ENCODE measurements around the gene LAMP2.

LAMP2 gene

DNA sequence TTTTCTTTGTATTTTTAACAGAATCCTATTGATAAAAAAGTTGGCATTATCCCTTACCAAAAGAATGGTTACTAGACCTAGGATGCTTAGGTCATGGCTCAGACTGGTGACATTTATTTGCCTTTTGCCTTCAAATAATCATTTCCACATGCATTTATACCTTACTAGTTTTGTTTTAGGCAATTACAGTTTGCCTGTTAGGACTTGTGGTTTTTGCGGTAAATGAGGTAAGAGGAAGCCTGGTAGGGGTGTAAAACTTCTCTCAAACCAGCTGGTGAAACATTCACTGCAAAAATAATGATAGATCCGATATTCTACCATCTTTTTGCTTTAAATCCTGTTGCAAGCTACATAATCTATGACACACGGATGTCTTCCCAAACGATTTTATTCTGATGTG, 12.1 kb downstream of the LAMP2 start:
- DNase-seq (ENCODE audit: low spot score): no peak

DNA sequence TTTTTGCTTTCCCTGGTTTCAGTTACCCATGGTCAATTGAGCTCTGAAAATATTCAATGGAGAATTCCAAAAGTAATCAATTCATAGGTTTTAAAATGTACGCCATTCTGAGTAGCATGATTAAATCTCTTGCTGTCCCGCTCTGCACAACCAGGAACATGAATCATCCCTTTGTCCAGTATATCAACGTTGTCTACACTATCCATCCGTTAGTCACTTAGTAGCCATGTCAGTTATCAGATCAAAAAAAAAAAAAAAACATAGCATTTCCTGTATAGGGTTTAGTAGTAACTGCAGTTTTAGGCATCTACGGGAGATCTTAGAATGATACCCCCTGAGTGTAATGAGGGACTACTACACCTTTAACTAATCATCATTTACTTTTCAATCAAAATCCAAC, 15.1 kb downstream of the LAMP2 start:
- no peak for DNase-seq (ENCODE audit: low spot score)

DNA sequence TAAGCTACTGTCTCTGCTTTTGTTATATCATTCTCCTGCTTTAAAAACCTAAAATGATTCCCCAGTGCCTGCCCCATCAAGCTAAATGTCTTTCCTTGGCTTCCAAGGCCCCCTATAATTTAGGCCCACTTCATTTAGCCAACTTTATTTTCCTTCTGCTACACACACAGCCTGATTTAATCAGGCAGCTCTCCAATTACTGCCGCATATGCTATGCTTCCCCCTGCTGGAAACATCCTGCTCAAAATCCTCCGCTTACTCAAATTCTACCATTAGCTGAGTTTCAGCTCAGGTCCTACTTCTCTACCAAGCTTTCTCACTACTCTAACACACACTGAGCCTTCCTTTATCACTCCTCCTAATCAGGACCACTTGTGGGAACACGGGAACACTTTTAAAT, 17.0 kb downstream of the LAMP2 start:
- peak; percentile 51 for DNase-seq (ENCODE audit: low spot score)

DNA sequence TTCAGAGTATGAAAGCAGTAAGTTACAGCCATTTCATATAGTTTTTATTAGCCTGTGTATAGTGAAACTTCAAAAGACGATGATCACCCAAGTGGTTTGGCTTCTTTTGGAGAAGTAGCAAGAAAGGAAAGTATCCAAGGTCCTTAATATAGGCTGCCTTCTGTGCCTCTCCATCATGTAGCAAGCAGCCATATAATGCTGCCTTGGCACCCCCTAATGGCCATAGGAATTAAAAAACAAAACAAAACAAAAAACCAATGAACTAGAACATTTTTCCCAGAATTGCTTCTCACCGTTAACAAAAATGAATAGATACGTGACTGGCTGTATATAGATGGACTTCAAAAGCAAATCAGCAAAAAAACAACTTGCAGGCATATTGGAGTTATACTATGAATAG, 18.9 kb downstream of the LAMP2 start:
- DNase-seq (ENCODE audit: low spot score): peak; percentile 36

DNA sequence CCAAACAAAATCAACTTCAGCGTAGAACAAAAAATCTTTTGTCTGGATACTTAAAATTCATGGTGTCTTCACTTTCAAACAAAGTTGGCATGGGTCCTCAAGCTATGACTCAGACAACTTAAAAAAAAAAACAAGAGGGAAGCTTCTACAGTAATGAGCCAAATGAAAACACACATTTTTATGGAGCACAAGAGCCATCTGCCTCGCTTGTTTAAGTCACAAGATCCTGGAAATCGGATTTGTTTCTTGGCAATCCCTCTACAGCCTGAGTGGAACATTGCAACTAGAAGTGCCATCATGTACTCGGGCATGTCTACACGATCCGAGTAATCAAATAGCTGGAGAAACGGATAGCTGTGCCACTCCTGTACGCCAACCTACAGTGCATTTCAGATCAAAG, 22.6 kb downstream of the LAMP2 start:
- peak; percentile 42 for DNase-seq (ENCODE audit: low spot score)

DNA sequence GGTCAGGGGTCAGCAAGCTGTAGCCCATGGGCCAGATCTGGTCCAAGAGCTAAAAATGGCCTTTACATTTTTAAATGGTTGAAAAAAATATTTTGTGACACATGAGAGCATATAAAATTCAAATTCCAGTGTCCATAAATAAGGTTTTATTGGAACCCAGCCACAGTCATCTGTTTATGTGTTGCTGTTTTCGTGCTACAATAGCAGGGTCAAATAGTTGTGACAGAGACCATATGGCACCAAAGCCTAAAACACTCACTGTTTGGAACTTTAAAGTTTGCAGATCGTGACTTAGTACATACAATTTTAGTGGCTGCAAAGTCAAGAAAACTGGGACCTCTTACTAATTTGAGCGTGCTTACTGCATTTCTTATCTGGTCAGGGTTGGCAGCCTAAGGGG, 29.2 kb downstream of the LAMP2 start:
- DNase-seq (ENCODE audit: low spot score): no peak

DNA sequence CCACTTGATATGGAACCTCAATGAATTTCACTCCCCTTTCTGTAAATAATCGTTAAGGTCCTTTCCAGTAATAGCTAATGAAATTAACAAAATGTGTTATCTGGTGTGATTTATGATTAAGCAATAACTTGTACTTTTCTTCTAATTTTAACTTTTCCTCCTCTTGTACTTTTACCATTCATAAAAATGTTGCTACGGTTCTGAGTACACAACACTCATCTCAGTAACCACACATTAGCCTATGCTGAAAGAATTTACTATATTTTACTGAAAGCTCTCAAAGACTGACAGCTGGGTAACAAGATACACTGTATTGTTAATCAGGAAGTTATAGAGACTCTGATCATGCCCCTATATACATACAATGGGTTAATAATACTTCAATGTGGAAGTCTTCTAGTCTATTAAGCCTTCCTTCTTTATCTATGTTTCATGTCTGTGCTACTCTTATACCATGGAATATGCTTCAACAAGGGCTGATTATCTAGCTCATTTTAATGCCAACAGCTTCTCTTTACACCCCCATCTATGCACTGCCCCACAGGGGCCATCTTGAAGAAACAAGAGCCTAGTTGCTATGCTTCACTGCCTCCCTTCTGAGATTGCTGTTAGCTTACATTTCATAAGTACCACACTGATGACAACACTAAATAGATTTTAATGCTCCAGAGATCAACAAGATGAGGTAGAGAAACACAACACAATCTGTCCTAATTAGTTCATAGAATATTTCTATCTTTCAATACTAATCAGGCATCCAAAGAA, 39.1 kb downstream of the LAMP2 start:
- no peak for DNase-seq (ENCODE audit: low spot score)

DNA sequence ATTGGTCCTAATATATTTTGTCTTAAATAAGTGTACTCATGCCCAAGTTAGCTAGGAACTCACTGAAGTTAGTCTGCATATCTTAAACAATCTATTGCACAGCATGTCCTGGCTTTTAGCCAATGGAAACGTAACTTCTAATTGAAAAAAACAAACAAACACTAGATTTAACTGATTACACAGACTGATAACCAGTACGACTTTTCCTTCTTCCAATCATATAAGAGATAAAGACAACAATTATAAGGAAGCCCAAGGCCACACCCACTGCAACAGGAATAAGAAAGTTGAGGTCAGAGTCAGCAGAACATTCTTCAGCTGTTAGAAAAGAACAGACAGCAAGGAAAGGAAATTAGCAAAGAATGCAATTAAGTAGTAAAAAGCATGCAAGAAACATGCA, 40.8 kb downstream of the LAMP2 start:
- no peak for DNase-seq (ENCODE audit: low spot score)

DNA sequence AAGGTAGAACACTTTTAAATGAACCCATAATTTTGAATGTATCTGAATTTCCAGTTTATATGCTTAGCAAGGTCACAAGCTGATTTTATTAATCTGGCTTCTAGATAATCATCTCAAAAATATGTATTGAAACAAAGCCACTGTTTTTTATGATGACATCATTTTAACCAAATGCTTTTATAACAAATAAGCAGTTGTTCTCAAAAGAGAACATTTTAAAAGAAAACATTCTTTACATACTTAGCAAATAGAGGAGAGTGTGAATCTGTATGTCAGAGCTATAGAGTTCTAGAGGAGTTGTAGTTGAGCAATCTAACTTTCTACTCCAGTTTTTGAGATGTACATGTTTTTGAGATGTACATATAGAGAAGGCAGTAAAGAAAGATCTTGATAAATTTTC, 42.5 kb downstream of the LAMP2 start:
- no peak for DNase-seq (ENCODE audit: low spot score)

DNA sequence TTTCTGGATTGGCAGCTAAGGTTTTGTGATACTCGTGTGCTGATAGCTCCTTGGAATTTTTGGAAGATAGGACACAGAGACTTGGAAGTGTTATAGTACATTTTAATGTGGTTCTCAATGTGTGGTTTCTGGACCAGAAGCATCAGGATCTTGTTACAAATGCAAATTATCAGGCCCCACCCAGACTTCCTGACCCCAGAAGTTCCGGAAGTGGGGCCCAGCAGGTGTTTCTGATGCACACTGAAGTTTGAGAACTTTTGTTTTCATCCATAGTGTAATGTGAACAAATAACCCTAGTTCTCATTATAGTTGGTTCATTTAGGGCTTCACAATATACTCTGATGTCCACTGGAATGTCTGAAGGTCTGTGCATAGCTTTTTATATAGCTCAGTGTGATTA, 49.6 kb downstream of the LAMP2 start:
- DNase-seq (ENCODE audit: low spot score): no peak

DNA sequence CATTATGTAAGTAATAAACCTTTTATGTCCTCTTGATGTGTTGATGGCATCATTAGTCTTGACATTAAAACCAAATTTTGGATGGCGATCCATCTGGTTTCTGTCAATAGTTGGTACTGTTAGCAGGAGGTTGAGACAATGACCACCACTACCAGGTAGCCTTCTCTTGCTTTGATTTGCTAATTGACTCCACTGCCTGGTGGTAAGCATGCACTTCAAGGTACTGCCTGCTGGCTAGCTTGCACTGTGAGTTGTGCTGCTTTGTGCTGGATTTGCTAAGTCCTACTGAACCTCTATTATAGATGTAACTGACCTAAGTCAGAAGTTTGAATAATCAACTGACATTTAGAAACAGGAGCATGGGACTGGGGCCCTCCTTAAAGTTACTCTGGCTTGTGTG, 60.9 kb downstream of the LAMP2 start:
- no peak for DNase-seq (ENCODE audit: low spot score)

DNA sequence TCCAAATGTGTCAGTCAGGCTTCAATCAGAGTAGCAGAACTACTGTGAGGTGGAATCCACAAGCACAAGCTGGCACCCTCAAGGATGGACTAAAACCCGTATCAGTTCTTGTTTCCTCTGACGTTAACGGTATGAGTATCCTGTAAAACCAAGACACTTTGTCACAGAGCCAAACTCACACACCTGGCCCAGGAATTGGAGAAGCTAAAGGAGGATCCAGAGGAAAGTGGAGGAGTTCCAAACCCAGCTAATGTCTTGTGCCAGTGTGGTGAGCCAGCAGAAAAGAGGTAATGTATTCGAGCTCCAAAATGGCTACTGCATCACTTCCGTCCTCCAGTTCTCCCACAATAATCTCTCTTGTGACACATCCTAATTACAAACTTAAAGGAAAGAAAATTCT, 62.5 kb downstream of the LAMP2 start:
- no peak for DNase-seq (ENCODE audit: low spot score)

DNA sequence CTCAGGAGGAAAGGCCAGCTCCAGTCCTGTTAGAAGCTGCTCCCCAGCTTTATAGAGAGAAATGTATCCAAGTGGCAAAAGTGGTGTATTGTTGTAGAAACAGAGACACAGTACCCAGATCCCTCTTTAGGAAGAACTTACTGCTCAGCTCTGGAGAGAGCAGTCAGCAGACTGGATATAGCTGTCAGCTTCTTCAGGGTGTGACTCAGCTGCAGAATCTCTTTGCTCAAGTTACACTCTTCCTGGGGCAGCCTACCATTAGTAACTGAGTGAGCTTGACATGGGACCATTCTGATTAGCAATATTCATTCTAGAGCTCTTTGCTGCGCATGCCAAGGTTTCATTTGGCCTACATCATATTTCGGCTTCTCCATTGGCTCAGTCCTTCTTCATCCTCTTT, 66.7 kb downstream of the LAMP2 start:
- DNase-seq (ENCODE audit: low spot score): no peak

DNA sequence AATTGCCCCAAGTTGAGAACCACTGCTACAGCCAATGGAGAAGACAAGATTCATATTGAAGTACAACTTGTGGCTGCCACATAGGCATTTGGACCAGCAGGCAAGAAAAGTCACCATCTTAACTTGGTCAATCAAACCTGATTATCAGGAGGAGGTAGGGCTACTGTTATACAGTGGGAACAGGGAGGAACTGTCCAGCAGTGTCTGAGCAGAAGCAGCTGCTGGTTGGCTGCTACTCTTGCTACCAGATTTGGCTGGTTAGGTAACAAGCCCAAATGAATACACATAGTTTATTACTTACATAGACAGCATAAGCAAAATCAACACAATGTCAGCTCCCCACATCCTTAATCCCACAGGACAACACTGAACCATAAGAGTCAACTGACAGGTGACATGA, 67.8 kb downstream of the LAMP2 start:
- DNase-seq (ENCODE audit: low spot score): no peak

DNA sequence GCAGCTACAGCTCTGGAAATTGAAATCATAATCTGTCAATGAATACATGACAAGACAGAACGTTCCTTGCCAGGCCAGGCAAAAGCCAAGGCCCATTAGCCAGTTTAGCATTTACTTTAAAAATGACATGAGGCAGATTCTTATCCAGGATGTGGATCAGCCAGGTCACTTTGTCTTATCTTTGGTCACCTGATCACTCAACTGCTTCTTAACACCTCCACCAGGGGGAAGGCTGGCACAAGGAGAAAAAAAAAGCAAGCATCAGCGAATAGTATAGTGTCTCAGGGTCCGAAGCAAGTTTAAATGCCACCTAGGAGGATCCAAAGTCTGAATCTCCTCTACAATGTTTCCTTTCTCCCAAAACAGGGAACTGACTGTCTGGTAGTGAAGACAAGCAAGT, 88.4 kb downstream of the LAMP2 start:
- peak; percentile 40 for DNase-seq (ENCODE audit: low spot score)

DNA sequence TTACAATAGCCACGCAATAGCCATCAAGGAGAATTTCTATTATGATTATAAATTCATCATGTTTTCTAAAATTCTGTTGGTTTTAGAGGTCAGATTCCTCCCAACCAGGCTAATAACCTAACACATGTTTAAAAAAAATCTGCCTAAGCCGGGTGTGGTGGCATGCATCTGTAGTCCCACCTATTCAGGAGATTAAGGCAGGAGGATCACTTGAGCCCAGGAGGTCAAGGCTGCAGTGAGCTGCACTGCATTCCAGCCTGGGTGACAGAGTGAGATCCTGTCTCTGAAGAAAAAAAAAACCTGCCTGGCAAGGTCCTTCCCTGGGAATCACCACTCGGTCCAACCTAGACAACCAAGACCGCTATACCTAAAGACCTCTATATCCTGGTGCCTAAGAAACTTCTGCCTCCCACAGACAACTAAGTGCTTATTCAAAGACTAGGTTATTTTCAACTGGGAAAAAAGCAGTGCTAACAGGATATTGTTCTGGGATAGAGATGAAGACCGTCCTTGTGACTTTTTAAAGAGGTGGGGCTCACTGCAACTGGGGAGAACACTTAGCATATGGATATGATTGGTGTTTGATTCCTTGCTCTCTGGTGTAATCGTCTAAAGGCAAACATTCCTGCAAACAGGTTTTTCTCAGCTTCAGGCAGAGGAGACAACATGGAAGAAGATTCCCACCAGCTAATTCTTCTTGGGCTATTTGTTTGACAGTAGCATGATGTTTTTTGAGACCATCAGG, 89.0 kb downstream of the LAMP2 start:
- DNase-seq (ENCODE audit: low spot score): no peak

DNA sequence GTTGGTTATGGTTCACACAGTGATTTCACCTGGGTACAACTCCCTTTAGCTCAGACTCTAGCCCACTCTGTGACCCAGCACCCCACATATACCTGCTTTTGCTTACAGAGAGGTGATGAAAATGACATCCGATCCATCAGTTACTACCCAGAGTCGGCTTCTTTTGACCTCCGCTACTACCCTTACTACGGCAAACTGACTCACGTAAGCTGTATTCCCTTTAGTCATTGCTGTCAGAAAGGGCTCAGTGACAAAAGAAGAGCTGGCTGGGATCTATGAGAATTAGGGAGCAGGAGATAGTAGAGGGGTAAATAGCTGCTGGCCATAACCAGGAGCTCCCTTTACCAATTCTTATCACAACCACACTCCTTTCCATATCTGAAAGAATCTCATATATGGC, 90.5 kb downstream of the LAMP2 start:
- no peak for DNase-seq (ENCODE audit: low spot score)

Measured in D341Med (cell line).